Activated CD4-positive, CD25-positive, alpha-beta regulatory T cell treated with anti-CD3 and anti-CD28 coated beads, Interleukin-2, amount 50 U/mL, for 16 hours (primary cell): Measurements from ENCODE around the gene SIRPA.

Experiments
- DNase-seq: peaks from one replicate; pipeline ENCODE4 v3.0.0-alpha.2; 2020; ENCODE audit warnings: low read depth, low spot score

The SIRPA gene

DNA sequence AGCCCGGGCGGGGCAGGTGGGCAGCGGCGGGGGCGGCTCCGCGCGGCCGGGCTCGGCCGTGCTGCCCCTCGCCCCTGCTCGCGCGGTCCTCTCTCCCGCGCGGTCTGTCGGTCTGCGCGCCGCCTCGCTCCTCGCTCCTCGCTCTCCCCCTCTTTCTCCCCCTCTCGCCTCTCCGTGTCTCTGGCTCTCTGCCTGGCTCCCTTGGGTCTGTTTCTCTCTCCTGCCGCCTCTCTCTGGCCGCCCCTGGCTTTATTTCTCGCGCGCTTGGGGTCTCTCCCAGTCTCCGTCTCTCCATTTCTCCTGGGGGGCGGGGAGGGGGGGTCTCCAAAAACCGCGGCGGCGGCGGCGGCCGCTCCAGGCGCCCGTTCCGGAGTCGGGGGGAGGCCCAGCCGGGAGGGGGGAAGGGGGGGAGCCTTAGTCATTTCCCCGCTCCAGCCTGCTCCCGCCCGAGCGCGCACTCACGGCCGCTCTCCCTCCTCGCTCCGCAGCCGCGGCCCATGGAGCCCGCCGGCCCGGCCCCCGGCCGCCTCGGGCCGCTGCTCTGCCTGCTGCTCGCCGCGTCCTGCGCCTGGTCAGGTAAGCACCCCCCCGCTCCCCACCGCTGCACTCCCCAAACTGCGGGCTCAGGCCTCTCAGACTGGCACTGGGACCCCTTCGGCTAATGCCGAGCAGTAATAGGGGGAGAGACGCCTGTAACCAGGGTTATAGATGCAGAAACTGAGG, at the start of gene SIRPA:
Gene SIRPA, plus strand, starts transcription at position 457 of the 723 bp plus-strand sequence. Its CDS starts 41 bp downstream, at position 498.
- no peak for DNase-seq

DNA sequence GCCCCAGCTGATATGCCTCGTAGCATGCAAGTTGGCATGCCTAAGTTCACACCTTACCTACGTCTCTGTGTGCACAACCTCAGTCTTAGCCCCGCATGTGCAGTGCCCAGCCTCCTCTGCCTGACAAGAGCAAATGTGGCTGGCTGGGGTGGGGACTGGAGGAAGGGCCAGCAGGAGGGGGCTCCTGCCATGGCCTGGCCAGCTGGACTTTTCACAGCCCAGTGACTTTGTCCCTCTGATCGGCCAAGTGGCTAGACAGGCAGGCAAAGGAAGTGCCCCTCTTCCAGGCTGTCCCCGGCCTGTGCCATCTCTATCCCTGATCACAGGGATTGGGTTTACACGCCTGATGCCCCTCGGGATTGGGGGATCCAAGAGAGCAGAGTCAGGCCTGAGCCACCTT, 49.5 kb upstream of the SIRPA start:
- no peak for DNase-seq

DNA sequence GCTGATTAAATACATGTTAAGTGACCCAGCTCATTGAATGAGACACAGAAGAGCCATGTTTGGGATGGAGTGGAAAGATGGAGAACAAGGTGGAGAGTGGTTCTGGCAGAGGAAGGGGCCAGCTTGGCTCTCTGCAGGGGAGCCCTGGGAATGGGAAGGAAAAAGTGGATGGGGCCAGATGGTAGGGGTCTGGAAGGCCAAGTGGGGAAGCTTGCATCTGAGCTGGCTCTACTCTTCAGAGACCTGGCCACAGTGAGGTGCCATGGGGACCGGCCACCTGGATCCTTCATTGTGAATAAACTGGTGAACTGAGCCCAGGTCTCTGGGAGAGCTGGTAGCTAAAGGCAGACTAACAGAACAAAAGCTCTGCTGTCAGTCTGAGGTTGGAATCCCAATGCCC, 48.9 kb upstream of the SIRPA start:
- no peak for DNase-seq

DNA sequence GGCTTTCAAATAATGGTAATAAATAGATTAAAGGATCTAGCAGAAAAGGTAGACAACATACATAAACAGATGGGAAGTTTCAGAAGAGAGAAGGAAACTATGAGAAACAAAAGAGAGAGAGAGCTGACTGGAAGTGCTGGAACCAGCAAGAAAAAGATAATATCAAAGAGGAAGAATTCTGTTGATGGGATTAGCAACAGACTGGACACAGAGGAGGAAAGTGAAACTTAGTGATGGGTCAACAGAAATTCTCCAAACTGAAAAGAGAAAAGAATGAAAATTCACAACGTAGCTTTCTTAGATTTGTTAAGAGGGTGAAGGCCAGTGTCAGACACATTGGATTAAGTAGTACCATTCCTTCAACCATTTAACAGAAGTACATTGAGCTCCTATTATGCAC, 48.3 kb upstream of the SIRPA start:
- no peak for DNase-seq

DNA sequence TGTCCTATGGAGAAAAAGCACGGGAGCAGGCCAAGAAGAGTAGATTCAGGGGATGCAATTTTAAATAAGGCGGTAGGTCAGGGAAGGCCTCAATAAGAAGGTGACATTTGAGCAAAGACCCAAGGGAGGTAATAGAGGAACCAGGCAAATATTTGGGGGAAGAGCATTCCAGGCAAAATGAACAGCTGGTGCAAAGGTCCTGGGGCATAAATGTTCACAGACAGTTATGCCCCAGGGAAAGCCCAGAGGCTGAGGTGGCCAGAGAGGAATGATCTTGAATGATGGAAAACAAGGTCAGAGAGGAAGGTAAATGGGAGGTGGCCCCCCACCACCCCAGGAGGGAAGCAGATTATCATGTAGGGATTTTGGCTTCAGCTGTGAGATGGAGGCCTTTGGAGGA, 47.4 kb upstream of the SIRPA start:
- DNase-seq: no peak

DNA sequence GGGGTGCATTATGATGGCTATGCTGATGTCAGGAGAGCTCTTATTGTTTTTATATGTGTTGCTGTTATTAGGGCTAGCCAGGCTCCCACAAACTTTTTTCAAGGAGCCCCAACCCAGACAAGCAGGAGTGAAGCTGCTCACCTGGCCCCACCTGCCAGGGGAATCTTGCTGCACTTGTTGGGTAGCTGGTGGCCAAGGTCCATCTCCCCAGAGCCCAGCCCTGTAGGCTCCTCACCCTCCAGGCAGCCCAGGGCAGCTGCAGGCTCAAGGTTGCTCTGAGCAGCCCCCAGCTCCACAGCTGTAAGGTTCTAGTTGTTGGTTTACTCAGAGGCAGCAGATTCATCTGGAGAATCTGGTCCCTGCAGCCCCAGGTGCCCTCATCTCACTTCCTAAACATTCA, 46.8 kb upstream of the SIRPA start:
- no peak for DNase-seq

DNA sequence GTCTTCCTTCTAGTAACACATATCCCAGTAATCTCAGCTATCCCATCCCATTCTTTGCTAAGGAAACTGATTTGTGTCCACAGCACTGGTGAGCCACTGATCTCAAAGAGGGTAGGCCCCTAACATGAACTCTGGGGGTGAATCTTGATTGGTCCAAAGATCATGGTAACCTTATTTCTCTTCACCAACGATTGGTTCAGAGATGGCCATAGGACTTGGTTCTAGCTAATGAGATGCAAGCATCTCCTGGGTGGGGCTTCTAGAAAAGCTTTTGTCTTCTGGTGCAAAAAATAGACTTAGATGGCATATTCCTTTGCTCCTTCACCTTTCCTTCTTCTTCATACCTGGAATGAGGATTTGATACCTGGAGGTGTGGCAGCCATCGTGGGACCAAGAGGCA, 43.8 kb upstream of the SIRPA start:
- DNase-seq: no peak

DNA sequence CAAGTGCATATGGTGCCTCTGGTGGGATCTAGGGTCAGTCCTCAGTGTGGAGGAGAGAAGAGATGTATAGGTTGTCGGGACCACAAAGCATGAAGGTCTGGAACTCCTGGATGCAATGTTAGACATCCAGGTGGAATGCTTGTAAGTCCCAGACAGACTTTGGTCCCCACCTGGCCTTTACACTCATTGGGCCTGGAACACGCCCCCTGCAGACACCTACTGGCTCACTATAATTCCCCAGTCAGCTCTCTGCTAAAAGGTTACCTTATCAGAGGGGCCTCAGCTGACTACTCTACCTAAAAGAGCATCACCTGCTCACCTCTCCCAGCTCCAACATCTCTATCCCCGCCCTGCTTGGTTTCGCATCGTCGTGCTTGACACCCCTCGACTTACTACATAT, 41.7 kb upstream of the SIRPA start:
- no peak for DNase-seq

DNA sequence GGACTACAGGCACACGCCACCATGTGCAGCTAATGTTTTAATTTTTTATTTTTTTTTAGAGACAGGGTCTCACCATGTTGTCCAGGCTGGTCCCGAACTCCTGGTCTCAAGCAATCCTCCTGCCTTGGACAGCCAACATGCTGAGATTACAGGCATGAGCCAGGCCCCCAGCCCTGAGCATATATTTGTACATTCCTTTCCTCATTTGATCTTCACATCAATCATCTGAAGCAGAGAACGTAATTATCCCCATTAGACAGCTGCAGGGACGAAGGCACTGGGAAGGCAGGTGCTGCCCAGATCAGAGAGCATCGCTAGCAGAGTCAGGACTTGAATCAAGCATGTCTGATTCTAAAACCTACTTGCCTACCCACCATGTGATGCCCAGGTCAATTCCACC, 41.0 kb upstream of the SIRPA start:
- no peak for DNase-seq

DNA sequence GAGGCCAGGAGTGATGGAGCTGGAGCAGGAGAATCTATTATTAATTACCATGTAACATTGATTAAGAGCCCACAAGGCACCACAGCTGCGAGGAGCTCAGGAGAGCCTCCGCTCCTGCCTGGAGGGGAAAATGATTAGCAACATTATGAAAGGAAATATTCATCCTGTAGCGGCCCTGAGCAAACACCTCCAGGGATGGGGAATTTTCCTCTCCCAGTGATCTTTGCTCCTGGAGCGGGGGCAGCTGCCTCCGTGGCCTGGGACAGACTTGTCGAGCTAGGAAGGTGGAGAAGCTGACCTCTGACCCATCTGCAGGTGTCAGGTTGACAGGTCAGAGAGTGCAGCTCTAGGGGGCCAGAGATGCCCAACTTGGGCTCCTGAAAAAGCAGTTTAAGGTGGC, 40.1 kb upstream of the SIRPA start:
- DNase-seq: no peak

DNA sequence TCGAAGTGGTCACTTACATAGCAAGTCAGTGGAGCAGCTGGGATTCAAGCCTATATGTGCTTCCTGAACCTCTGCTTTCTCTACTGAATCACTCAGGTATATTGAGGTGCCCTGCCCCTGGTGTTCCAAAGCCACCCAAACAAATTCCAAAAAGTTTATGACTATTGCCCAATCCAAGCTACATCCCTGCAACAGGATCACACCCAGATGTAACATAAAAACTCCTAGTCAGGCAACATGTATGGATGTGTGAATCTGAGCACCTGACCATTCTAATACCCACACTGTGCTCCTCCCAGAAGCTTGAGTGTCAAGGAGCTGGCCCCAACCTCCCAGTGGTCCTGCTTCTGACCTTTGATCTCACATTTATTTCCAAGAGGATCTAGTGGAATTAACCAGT, 39.5 kb upstream of the SIRPA start:
- no peak for DNase-seq

DNA sequence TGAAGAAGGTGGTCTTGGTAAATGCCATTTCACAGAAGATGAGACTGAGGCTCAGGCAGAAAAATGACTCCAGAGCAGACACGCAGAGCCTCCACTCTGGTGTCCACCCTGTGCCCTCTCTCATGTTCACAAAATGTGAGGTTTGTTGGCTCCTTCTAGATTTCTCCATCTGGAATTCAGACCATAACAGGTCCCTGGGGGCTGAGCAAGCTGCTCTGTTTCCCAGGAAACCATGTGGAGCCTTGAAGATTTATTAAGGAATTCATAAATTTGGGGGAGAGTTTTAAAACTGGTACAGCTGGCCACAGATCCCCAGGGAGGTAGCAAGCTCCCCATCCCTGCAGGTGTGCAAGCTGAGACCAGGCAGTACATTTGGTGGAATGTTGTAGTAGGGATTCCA, 38.8 kb upstream of the SIRPA start:
- DNase-seq: no peak

DNA sequence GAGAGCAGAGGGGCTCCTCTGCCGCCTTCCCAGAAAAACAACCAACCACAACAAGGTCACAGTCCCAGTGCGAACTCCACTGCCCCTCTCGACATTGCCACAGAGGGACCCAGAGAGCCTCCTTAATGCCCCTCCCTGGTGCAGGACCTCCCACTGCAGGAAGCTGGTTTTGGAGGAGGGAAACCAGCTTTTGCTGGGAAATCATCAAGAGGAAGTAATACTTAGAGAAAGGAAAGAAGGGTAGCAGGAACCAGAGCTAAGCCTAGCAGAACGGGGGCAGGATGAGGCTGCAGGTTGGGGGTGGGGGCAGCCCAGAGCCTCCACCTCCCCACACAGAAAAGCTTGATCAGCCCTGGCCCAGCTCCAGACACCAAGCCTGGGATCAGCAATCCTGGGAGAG, 37.7 kb upstream of the SIRPA start:
- no peak for DNase-seq

DNA sequence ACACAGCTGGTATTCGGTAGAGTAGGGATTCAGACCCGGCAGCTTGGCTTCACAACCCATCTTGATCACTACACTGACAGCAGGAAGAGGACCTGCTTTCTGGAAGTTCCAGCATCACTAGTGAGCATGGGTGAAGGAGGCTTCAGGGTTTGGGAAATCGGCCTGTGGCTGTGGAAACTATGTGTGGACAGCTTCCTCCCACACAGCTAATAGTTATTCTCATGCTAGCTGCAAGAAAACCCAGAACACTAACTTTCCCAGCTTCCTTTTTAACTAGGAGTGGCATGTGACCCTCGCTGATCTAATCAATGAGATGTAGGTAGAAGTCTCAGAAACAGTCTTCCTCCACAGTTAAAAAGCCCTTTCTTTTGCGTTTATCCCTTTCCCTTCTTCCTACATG, 36.3 kb upstream of the SIRPA start:
- no peak for DNase-seq

DNA sequence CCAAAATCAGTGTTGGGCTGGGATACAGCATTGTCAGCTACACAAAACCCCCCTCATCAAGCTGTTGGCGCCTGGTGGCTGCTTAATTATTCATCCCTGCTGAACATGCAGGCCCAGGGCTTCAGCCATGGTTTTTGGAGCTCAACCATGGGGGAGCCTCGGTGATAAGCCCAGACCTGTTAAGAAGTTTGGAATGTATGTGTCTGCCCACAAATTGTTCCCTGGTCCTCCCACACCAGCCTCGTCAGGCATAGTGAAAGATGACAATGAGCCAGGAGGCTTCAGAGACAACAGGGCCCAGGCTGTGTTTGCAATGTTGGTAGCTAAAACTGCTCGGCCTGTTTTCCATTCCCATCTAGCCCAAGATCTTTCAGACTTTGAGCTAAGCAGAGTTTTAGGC, 34.8 kb upstream of the SIRPA start:
- DNase-seq: no peak

DNA sequence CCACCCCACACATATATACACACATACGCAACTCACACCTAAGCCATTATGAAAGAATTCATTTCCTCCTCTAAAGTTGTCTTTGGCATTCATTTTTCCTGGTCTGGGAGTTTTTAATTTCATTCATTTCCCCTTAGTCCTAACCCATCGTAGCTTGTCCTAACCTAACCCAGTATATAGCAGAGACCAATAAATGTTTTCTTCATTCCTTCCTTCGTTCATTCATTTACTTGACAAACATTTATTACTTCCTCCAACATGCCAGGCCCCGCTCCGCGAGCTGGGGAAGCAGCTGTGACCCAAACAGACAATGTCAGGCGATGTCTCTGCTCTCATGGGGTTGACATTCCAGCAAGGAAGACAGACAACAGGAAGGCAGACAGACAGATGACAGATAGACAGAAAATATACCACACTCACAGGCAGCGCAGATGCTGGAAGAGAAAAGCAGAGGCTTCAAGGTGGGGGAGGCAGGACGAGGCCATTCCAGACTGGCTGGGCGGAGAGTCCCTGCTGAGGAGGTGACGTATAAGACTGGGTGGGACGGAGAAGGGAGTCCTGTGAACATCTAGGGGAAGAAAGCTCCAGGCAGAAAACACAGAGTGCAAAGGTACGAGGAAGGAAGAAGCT, 33.7 kb upstream of the SIRPA start:
- DNase-seq: no peak

DNA sequence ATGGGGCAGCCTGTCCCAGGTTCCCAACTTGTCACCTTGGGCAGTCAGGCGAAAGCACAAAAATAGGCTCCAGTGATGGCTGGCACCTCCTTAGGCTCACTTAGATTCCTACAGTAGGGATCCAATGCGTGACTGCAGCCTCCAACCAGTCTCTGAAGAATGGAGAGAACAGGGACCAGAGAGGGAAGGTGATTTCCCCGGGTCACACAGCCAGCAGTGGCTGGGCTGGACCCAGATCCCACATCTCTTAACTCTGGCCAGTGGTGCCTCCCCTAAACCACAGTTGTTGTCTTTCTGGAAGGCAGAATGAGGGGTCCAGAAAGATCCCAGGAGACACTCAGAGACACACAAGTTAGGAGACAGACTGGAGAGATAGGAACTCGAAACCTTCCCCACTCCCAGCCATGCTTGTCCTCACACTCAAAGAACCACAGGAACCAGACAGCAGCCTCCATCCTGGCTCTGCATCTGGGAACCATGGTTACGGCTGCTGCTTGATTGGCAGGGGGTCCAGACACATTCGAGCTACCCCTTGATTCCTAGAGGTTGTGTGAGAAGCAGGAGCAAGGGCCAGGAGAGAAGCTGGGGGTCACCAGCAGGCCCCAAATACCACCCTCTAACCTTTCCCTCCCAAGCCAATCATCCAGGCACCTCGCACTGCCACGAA, 33.1 kb upstream of the SIRPA start:
- DNase-seq: no peak

DNA sequence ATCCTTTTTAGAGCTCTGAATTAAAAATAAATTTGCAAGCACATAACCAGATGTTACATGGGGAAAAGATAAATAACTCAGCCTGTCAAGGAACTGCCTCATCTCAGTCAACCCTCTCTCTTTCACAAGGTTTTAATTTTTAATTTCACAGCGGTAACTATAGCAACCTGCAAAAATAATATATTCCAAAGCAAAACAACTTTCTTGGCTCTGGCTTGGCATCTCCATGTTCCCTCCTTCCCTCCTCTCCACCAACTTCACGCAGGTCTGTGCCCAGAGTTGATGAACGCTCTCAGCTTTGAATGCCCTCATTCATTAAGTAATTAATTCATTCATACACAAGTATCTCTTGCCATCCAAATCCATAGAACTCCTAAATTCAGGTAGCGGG, 32.5 kb upstream of the SIRPA start:
- DNase-seq: no peak

DNA sequence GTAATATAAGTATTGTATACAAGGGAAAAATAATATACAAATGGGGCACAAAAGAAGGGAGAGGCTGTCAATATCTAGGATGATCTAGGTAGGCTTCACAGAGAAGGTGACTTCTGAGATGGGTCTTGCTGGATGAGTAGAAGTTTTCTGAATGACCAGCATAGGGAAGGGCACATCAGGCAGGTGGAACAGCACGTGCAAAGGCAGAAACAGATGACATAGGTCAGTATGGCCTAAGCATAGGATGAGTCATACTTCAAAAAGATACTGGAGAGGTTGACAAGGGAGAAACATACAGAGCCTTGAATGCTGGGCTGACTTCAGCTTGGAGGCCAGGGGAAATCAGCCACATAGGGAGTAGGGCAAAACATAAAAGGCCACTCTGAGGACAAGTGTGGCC, 31.9 kb upstream of the SIRPA start:
- no peak for DNase-seq

DNA sequence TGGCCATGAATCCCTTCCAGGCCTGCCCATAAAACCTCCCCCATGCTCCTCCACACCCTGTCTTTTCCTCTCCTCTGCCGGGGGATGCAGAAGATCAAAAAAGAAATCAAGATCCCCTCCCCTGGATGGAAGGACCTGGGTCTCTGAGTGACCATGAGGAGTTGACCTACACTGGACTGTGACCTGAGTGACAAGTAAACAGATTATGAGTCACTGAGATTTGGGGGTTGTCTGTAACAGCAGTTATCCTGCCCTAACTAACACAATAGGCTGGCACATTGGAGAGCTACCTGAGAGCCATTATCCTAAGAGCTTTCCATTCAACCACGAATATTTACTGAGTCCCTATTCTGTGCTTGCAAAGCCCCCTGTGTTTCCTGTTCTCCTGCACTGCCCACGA, 28.4 kb upstream of the SIRPA start:
- DNase-seq: no peak

DNA sequence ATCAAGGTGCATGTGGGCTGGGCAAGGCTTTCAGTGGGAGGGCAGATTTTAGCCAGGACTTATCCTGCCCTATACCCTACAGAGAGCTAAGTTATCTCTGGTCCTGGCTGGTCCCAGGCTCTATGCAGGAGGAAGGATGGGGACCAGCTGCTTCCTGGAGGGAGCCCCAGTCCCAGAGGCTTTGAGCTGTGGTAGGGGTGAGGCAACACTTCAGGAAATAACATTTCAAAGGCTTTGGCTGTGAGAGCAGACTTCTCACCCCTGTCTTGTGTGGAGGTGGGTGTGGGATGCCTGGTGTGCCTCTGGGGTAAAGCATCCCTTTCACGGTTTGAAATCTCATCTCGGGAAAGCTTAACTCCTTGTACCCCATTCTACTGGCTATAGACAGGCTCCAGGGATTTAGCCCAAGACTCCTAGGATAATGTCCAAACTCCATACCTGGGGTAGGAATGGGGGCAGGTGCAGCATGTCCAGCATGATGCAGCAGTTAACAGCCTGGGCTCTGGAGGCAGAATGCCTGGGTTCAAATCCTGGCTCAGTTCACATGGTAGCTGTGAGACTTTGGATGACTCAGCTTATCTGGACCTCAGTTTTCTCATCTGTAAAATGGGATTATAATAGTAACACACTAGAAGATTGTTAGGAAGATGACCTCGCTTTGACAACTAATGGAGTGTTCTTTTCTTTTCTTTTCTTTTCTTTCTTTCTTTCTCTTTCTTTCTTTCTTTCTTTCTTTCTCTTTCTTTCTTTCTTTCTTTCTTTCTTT, 27.5 kb upstream of the SIRPA start:
- DNase-seq: no peak

DNA sequence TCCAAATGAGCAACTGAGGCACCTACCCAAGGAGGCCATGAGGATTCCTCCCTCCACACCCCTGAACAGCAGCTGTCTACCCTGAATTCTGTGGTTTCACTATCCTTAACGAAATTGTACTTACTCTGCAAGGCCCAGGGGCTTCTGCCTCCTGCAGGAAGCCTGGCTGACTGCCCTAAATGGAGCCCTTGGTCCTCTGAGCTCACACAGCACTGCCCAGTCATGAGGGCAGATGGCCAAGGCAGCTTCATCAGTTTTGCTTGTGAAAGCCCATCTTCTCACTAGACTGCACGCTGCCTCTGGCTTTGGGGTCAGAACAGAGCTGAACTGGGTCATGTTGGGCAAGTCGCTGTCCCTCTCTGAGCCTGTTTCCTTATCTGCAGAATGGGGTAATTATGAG, 26.4 kb upstream of the SIRPA start:
- no peak for DNase-seq

DNA sequence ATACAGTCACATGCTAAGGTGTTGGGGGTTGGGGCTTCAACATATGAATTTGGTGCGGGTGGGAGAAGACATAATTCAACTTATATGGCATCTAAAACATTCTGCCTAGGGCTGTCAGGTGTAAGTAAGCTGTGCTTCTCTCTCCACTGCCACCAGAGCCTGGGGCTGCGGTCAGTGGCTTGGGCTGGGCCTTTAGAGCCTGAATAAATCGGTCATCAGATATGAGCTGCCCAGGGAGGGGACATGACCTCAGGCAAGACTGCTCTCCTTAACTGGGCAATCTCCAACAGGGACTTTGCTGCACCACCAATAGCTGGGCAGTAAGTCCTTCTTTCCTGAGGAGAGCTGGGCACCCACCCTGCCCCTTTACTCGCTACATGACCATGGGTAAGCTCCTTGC, 24.9 kb upstream of the SIRPA start:
- no peak for DNase-seq
